HG03521 (cell line): ENCODE results near the gene BCR.

Source experiments
- ATAC-seq: cut with Tn5 transposase; IDR thresholded peaks from one replicate; pipeline ENCODE4 v1.9.1; 2021; ENCODE audit warnings: mild to moderate bottlenecking, moderate library complexity; ENCODE audit not compliant: unreplicated experiment

Gene BCR

GRCh38 chr22:23227380-23227779 is 47.1 kb downstream of the BCR start:
- no peak for ATAC-seq

GRCh38 chr22:23228503-23228902 is 48.2 kb downstream of the BCR start:
- no peak for ATAC-seq

- ATAC-seq = no peak
These were observed 49.3 kb downstream of the BCR start for GRCh38 chr22:23229646-23230045.

GRCh38 chr22:23230348-23231068 is 50.2 kb downstream of the BCR start:
- ATAC-seq = no peak

GRCh38 chr22:23231471-23232093 is 51.3 kb downstream of the BCR start:
- no peak for ATAC-seq

- no peak for ATAC-seq
These were observed 52.0 kb downstream of the BCR start for GRCh38 chr22:23232094-23232905.

GRCh38 chr22:23233084-23233531 is 52.8 kb downstream of the BCR start:
- no peak for ATAC-seq

GRCh38 chr22:23233752-23234408 is 53.6 kb downstream of the BCR start:
- no peak for ATAC-seq

- no peak for ATAC-seq
These were observed 54.3 kb downstream of the BCR start for GRCh38 chr22:23234409-23235161.

- ATAC-seq = no peak
These were observed 55.1 kb downstream of the BCR start for GRCh38 chr22:23235425-23235824.

- no peak for ATAC-seq
These were observed 55.7 kb downstream of the BCR start for GRCh38 chr22:23236026-23236425.

GRCh38 chr22:23236440-23237184 is 56.3 kb downstream of the BCR start:
- no peak for ATAC-seq

- no peak for ATAC-seq
These were observed 57.0 kb downstream of the BCR start for GRCh38 chr22:23237201-23237798.

- no peak for ATAC-seq
These were observed 57.5 kb downstream of the BCR start for GRCh38 chr22:23237841-23238240.

- ATAC-seq = no peak
These were observed 58.4 kb downstream of the BCR start for GRCh38 chr22:23238707-23239106.

GRCh38 chr22:23239429-23239828 is 59.1 kb downstream of the BCR start:
- ATAC-seq = no peak

GRCh38 chr22:23240639-23241389 is 60.5 kb downstream of the BCR start:
- no peak for ATAC-seq

GRCh38 chr22:23241562-23242472 is 61.5 kb downstream of the BCR start:
- no peak for ATAC-seq
